GM21381 (cell line): ENCODE measurements around the gene PLXNA2.

ENCODE experiments used
- ATAC-seq: cut with Tn5 transposase; IDR thresholded peaks from one replicate; pipeline ENCODE4 v1.9.1; 2021; ENCODE audit warnings: mild to moderate bottlenecking, moderate library complexity; ENCODE audit not compliant: unreplicated experiment

The PLXNA2 gene

DNA sequence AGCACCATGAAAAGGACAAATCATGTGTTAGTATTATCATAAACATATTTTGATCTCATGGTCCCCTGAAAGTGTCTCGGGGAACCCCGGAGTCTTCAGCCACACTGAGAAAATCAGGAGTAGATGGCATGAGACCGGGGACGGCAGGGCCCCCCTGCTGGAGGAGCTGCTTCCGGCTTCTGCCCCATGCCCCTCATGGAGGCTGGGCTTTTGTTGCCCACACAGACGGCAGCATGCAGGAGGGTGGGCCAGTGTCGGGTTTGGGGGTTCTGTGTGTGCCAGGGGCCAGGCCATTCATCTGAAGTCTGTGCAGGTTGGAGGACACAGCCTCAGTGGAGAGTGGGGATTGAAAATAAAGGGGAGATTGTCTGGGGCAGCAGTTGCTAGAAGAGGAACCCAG lies 258.2 kb downstream of the PLXNA2 start:
- no peak for ATAC-seq

DNA sequence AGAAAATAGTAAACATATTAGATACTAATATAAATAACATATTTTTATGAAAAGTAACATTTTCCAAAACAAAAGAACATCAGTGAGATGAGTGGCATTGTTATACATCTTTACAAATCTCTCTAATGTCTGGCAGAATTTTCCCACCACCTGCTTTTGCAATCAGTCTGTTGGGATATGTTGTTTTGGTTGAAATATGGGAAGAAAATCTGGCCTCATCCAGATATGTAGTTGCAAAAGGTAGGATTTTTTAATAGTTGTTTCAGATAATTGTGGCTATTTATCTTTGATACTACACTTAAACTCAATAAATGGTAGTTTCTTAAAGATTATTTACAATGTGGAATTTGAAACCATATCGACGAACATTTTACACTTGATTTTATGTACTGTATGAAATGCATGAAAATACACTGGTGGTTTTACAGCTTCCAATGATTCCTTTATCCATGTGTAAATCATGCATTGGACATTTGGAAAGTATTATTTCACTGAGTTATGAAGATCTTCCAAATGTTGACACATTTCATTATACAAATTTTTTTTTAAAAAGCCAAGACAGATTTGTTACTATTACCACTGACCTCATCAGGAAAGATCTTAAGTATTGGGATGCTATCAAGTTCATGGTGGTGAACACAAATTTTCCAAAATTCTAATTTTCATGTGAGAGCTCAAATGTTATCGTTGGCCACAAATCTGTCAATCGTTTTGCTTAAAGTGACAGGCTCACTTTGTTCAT lies 259.2 kb downstream of the PLXNA2 start:
- ATAC-seq: no peak

DNA sequence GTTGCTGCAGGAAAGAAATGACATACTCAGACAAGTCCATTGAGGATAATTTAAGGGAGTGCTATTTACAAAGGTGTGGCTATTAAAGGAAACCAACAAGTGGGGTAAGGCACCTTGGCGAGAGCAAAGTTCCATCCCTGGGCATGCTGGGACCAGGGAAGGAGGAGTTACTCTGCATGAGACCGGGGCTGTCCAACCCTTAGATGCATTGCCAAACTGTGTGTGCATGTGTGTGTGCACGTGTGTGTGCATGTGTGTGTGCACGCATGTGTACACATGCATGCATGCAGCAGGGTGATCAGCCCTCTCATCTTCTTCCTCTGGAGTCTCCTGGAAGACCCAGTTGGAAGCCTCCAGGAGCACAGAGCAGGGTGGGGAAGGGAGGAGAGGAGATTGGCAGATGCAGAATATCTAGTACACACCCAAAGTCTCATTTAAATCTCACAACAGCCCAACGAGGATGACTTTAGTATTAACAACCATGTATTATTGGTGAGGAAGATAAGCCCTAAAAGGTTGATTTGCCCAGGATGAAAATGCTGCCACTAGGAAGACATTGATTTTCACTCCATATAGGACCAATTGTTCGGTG lies 261.0 kb downstream of the PLXNA2 start:
- no peak for ATAC-seq

DNA sequence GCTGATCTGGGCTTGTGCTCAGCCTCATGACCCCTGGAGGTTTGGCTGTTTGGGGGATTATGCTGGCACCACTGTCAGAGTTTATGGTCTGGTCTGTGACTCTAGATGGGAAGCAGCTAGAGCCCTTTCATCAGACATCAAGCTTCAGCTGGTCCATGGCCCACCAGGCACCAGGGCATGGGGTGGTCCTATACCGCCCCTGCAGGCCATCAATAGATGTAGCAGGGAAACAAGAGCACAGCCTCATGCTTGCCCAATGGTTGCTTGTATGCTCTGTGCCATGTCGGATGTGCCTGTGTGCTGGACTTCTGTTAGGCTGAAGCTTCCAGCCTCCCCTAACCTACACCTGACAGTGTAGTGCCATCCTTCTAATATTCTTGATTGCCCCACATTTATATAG lies 262.2 kb downstream of the PLXNA2 start:
- no peak for ATAC-seq

DNA sequence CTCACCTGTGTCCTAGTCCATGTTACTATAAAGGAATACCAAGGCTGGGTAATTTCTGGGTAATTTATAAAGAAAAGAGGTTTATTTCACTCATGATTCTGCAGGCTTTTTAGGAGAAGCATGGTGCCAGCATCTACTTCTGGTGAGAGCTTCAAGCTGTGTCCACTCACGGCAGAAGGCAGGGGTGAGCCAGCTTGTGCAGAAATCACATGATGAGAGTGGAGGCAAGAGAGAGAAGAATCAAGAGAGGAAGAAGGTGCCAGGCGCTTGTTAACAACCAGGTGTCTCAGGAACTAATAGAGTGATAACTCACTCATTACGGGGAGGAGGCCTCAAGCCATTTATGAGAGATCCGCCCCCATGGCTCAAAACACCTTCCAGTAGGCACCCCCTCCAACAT lies 265.7 kb downstream of the PLXNA2 start:
- ATAC-seq: no peak

DNA sequence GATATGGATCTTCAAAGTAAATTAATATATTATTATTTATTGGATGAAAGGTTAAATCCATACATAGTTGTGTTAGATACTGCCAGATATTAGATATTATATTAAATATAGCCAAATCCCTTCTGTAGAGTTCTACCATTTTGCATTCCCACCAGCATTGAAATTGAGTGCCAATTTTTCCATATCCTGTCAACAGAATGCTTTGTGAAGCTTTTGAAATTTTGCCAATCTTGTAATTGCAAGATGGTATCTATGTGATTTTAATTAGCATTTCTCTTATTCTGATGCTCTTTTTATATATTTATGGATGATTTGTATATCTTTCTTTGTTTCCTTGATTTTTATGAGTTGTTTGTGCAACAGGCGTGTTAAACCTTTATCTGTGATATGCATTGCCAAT lies 266.3 kb downstream of the PLXNA2 start:
- ATAC-seq: no peak

DNA sequence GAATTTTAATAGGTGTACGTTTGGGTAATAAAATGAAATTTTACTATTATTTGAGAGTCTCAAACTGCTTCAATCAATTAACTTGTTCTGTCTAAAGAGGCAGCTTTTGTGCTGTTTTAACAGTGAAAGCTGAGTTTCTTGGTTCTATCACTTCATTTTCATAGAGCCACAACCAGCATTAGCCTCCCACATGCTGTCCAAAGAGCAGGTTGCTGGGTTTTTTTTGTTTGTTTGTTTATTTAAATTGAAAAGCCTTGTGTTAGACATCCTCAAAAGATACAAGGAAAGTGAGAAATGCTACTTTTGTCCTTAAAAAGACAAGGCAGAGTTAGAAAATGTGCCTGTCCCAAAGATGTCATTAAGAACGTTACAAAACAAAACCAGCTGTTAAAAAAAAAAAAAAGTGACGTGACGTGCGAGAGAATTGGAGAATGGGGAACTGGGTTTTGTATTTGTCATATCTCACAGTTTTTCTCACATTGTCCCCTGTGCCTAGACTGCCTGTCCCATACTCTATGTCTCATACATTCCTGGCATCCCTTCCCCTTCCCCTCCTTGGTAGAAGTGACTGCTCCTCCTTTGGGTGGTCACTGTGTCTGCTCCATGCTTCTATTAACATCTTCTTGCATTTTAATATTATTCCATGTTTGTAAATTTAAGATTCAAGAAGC lies 270.2 kb downstream of the PLXNA2 start:
- ATAC-seq: no peak

DNA sequence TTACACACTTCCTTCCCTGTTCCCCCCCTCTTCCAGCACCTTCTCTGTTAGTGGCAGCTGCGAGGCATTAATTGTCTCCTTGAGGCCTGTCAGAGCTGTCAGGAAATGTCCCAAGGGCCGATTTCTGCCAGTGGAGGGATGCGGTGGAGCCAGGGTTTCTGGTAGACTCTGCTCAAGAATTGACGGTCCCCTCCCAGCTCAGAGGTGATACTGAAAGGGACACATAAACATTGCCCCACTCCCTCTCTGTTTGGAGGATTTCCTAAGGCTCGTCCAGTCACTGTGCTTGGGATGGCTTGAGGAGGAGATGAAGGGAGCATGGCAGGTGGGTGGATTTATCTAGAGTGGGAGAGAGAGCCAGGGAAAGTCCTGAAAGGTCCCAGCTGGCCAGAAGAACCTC lies 271.8 kb downstream of the PLXNA2 start:
- no peak for ATAC-seq
